Activated CD8-positive, alpha-beta memory T cell treated with anti-CD3 and anti-CD28 coated beads, Interleukin-2, amount 10 ng/mL, durations not matched to agents 7 days and 5 days (primary cell): ENCODE results near the gene RPUSD4. TPM values are rescaled to one million over a fixed set of nuclear protein-coding genes. Genes with fewer than 3 reads are reported as not detected.

ENCODE experiments used
- ATAC-seq: fragments of 150-1000 bp; cut with Tn5 transposase; one replicate; pipeline ENCODE4 v1.10.0; 2021; ENCODE audit warnings: moderate library complexity
- CTCF ChIA-PET: fragments of 350-600 bp; sonication (Branson Sonifier 250); formaldehyde crosslinking; loops from one replicate; lab custom pipeline; 2021; ENCODE audit warnings: antibody characterized with exemption; lab: Charles Lee
- DNase-seq: peaks from one replicate; pipeline ENCODE4 v3.0.0-alpha.2; 2020
- H3K27ac Mint-ChIP-seq: one replicate; pipeline ENCODE4 v1.8.0; 2021; ENCODE audit warnings: mild to moderate bottlenecking, mixed read lengths
- H3K27me3 Mint-ChIP-seq: one replicate; pipeline ENCODE4 v1.8.0; 2021; ENCODE audit warnings: mixed read lengths
- H3K36me3 Mint-ChIP-seq: one replicate; pipeline ENCODE4 v1.8.0; 2021; ENCODE audit warnings: mild to moderate bottlenecking, mixed read lengths
- H3K4me1 Mint-ChIP-seq: one replicate; pipeline ENCODE4 v1.8.0; 2021; ENCODE audit warnings: mixed read lengths
- H3K4me3 Mint-ChIP-seq: one replicate; pipeline ENCODE4 v1.8.0; 2021; ENCODE audit warnings: mild to moderate bottlenecking, moderate library complexity, mixed read lengths
- H3K9me3 Mint-ChIP-seq: one replicate; pipeline ENCODE4 v1.8.0; 2022; ENCODE audit warnings: low read depth, mixed read lengths
- total RNA-seq, 2 experiments: library from RNA; stranded (reverse); gene quantifications; one replicate each; pipeline ENCODE4 v1.2.3, GENCODE V29; 2021

The RPUSD4 gene
- total RNA-seq, 2 experiments from 2014 or later, result 32.0 to 38.8 TPM

DNA sequence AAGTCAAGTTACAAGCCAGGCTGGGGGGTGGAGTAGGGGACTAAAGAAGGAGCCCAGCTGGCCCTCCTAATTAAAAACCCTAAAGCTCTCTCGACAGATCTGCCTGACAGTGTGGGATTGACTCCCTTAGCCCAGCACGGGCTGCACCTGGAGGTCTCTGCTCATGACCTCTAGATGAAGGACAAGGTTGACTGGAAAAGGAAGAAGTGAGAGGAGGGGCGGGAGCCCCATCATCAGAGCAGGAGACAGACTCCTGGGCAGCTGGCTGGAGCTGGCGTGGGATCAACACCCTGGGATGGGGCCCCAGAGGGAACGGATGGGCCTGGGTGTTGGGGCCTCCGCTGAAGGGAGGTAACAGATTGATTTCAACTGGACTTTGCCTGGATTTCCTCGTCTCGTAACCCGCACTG is 46.1 kb downstream of the RPUSD4 start:
- no peaks in the 10 kb centered on the region for H3K9me3 Mint-ChIP-seq
- H3K36me3 Mint-ChIP-seq, result no peaks in the 10 kb centered on the region
- H3K4me1 Mint-ChIP-seq, result peaks cover 9% of the 10 kb centered on the region
- CTCF ChIA-PET, result no interaction called here
- ATAC-seq (no peak), DNase-seq (no peak)
- no peak overlapping the region for H3K4me3 Mint-ChIP-seq
- no peak overlapping the region for H3K27ac Mint-ChIP-seq
- H3K27me3 Mint-ChIP-seq, result peaks cover 14% of the 10 kb centered on the region

DNA sequence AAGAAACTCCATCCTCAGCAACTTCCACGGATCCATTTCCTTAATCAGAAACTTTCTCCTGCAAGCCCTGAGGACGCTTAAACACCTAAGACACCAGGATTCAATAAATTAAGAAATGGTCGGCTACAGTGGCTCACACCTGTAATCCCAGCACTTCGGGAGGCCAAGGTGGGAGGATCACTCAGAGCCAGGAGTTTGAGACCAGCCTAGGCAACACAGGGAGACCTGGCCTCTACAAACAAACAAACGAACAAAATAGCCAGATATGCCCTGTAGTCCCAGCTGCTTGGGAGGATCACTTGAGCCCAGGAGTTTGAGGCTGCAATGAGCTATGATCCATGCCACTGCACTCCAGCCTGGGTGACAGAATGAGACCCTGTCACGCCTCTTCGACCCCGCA is 46.7 kb downstream of the RPUSD4 start:
- ATAC-seq, result no peak
- H3K27ac Mint-ChIP-seq, result no peak overlapping the region
- no peaks in the 10 kb centered on the region for H3K36me3 Mint-ChIP-seq
- CTCF ChIA-PET, result no interaction called here
- no peaks in the 10 kb centered on the region for H3K9me3 Mint-ChIP-seq
- H3K4me1 Mint-ChIP-seq, result peaks cover 9% of the 10 kb centered on the region
- DNase-seq, result no peak
- peaks cover 14% of the 10 kb centered on the region for H3K27me3 Mint-ChIP-seq
- no peak overlapping the region for H3K4me3 Mint-ChIP-seq

GRCh38 chr11:126163779-126164178 is 47.7 kb downstream of the RPUSD4 start:
- CTCF ChIA-PET, result no interaction called here
- ATAC-seq (no peak), DNase-seq (no peak)
- peaks cover 14% of the 10 kb centered on the region for H3K27me3 Mint-ChIP-seq
- no peaks in the 10 kb centered on the region for H3K9me3 Mint-ChIP-seq
- no peak overlapping the region for H3K4me3 Mint-ChIP-seq
- peaks cover 9% of the 10 kb centered on the region for H3K4me1 Mint-ChIP-seq
- H3K36me3 Mint-ChIP-seq, result no peaks in the 10 kb centered on the region
- H3K27ac Mint-ChIP-seq, result no peak overlapping the region

DNA sequence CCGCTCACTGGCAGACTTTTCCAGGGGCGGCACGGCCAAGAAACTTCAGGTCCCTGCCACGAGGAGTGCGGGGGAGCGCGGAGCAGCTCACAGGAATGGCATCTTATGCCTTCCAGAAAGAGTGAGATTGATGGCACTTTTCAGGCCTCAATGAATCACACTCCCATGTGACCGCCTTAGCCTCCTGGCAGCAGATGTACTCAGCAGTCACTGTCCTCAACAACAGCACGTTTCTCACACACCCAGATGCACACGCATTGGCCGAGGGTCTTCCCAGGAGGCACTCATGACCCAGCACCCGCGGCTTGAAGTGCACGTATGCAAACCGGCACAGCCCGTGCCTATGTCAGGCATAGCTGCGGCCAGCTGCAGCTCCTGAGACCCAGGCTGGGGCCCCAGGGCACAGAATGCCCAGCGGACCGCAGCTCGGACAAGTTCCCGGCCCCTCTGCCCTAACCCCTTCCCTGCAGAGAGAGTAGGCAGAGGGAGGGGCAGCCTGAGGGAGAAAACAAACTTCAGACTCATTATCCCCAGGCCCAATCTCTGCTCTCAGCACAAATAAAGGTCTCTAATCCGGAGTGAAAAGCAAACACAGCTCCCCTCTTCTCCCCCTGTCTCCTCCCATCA is 48.3 kb downstream of the RPUSD4 start:
- Mint-ChIP-seq H3K9me3 (no peaks in the 10 kb centered on the region), H3K4me1 (peaks cover 9% of the 10 kb centered on the region), H3K36me3 (no peaks in the 10 kb centered on the region), H3K27me3 (peaks cover 14% of the 10 kb centered on the region), H3K27ac (no peak overlapping the region), H3K4me3 (no peak overlapping the region)
- ATAC-seq, result no peak
- CTCF ChIA-PET, result no interaction called here
- DNase-seq, result no peak

- no peak overlapping the region for H3K4me3 Mint-ChIP-seq
- no peaks in the 10 kb centered on the region for H3K36me3 Mint-ChIP-seq
- peaks cover 12% of the 10 kb centered on the region for H3K27me3 Mint-ChIP-seq
- H3K27ac Mint-ChIP-seq, result peak overlapping the region; percentile 21
- H3K9me3 Mint-ChIP-seq, result no peaks in the 10 kb centered on the region
- DNase-seq (no peak), ATAC-seq (no peak)
- CTCF ChIA-PET, result no interaction called here
- H3K4me1 Mint-ChIP-seq, result peaks cover 9% of the 10 kb centered on the region
Observed at GRCh38 chr11:126162306-126163030, 49.0 kb downstream of the RPUSD4 start.

GRCh38 chr11:126161023-126161391 is 50.4 kb downstream of the RPUSD4 start:
- Mint-ChIP-seq H3K4me3 (no peak overlapping the region), H3K36me3 (no peaks in the 10 kb centered on the region), H3K4me1 (peaks cover 9% of the 10 kb centered on the region), H3K9me3 (no peaks in the 10 kb centered on the region), H3K27me3 (peaks cover 7% of the 10 kb centered on the region), H3K27ac (no peak overlapping the region)
- DNase-seq (no peak), ATAC-seq (no peak)
- CTCF ChIA-PET, result no interaction called here

DNA sequence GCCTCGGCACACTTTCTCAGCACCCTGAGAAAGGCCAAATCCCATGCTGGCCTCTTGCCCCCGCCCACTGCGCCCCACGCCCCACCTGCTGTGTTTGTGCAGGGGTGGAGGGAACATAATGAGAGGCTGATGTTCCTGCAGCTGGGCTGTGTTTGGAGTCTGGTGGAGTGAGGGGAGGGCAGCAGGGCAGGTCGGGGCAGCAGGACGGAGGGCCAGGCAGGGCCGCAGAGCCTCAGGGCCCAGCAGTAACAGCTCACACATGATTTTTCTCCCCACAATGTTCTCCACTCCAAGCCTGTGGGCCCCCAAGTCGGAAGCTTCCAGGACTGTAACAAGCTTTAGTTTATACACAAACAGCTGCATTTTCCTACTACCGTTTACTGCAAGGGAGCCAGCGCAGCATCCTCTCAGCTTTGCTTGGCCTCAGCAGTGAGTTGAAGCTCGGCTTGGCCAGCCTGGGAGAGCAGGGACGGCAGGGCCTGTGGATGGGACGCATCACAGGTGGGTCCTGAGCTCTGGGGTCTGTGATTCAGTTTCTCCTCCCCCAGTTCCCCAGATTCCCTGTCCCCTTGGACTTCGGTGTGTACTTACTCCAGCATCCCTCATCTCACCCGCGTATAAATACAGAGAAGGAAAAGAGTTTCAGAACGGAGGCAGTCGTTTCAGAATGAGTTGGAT is 51.0 kb downstream of the RPUSD4 start:
- Mint-ChIP-seq H3K27ac (no peak overlapping the region), H3K4me3 (no peak overlapping the region), H3K9me3 (no peaks in the 10 kb centered on the region), H3K4me1 (peaks cover 9% of the 10 kb centered on the region), H3K27me3 (peaks cover 4% of the 10 kb centered on the region), H3K36me3 (no peaks in the 10 kb centered on the region)
- CTCF ChIA-PET, result no interaction called here
- DNase-seq (no peak), ATAC-seq (no peak)

GRCh38 chr11:126159719-126160344 is 51.6 kb downstream of the RPUSD4 start:
- H3K27me3 Mint-ChIP-seq, result peaks cover 4% of the 10 kb centered on the region
- H3K4me3 Mint-ChIP-seq, result no peak overlapping the region
- no peaks in the 10 kb centered on the region for H3K9me3 Mint-ChIP-seq
- H3K36me3 Mint-ChIP-seq, result no peaks in the 10 kb centered on the region
- no peak for DNase-seq
- H3K4me1 Mint-ChIP-seq, result peaks cover 9% of the 10 kb centered on the region
- no peak for ATAC-seq
- CTCF ChIA-PET, result no interaction called here
- H3K27ac Mint-ChIP-seq, result no peak overlapping the region

GRCh38 chr11:126158054-126158791 is 53.2 kb downstream of the RPUSD4 start:
- Mint-ChIP-seq H3K4me1 (no peaks in the 10 kb centered on the region), H3K9me3 (no peaks in the 10 kb centered on the region), H3K4me3 (no peak overlapping the region), H3K27me3 (no peaks in the 10 kb centered on the region), H3K36me3 (no peaks in the 10 kb centered on the region), H3K27ac (no peak overlapping the region)
- CTCF ChIA-PET, result no interaction called here
- DNase-seq (no peak), ATAC-seq (no peak)

GRCh38 chr11:126157326-126158030 is 54.0 kb downstream of the RPUSD4 start:
- H3K27ac Mint-ChIP-seq, result no peak overlapping the region
- H3K27me3 Mint-ChIP-seq, result no peaks in the 10 kb centered on the region
- no peaks in the 10 kb centered on the region for H3K4me1 Mint-ChIP-seq
- CTCF ChIA-PET, result no interaction called here
- no peak overlapping the region for H3K4me3 Mint-ChIP-seq
- DNase-seq (no peak), ATAC-seq (no peak)
- no peaks in the 10 kb centered on the region for H3K9me3 Mint-ChIP-seq
- H3K36me3 Mint-ChIP-seq, result no peaks in the 10 kb centered on the region

GRCh38 chr11:126156814-126157213 is 54.6 kb downstream of the RPUSD4 start:
- ATAC-seq, result no peak
- DNase-seq, result no peak
- CTCF ChIA-PET, result no interaction called here
- Mint-ChIP-seq H3K9me3 (peaks cover 4% of the 10 kb centered on the region), H3K4me1 (no peaks in the 10 kb centered on the region), H3K27me3 (peaks cover 5% of the 10 kb centered on the region), H3K4me3 (no peak overlapping the region), H3K36me3 (peaks cover 3% of the 10 kb centered on the region), H3K27ac (no peak overlapping the region)

DNA sequence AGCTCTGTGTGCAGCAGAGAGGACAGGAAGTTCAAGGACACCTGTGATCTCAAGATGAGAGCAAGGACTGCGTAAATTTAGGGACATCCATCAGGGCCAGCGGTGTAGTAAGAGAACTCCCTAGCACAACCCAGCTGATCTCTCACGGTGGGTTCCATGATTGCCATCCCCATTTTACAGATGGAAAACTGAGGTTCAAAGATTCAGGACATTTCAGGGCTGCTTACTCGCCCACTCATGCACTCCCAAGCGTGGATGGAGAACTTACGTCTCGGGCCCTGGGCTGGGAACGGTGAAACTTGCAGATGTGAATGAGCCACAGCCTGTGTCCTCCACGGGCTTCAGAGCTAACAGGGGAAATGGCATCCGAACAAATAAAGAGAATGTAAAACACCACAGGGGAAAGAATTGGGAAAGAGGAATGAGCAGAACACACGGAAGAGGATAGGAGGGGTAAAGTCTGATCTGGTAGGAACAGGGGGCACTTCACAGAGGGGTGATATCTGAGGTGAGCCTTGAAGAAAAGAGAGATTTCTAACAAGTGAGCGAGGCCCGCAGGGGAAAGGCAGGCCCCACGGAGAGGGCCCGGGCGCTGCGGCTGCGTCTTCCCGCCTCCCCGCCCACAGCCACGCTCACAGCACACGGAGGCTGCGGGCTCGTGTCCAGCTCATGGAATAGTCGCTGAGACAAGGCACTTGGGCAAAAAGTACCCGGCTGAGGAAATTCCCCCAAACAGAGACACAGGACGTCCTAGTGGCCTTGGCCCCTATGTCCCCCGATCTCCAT is 55.9 kb downstream of the RPUSD4 start:
- peaks cover 3% of the 10 kb centered on the region for H3K36me3 Mint-ChIP-seq
- CTCF ChIA-PET, result no interaction called here
- no peaks in the 10 kb centered on the region for H3K4me1 Mint-ChIP-seq
- DNase-seq (no peak), ATAC-seq (no peak)
- no peak overlapping the region for H3K4me3 Mint-ChIP-seq
- peaks cover 4% of the 10 kb centered on the region for H3K9me3 Mint-ChIP-seq
- no peak overlapping the region for H3K27ac Mint-ChIP-seq
- peaks cover 5% of the 10 kb centered on the region for H3K27me3 Mint-ChIP-seq
